ENCODE measurements around the gene SFMBT1.

The SFMBT1 gene

DNA sequence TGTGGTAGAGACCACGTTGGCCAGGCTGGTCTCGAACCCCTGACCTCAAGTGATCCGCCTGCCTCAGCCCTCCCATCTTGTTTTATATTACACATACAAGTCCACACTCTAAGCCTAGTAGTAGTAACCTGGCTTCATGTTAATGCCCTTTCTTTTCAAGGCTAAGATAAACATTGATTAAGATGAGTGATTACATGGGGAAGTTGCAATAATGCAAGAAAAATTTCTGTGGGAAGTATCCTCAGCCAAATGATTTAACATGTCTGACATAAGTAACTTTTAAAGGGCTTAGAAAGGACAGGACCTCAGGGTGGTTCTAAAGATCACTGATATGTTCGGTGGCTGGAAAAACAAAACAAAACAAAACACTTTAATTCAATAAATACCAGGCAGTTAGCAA, 72.1 kb downstream of the SFMBT1 start:
- TF ChIP-seq ZNF558 (tag by site-specific recombination; IDR thresholded peaks at IDR 0.05) (no peak), ZNF560 (tag by site-specific recombination; IDR thresholded peaks at IDR 0.05; ENCODE audit: borderline replicate concordance) (no peak), ZNF214 (tag by site-specific recombination; IDR thresholded peaks at IDR 0.05; ENCODE audit: borderline replicate concordance) (no peak), ZNF473 (tag by site-specific recombination; IDR thresholded peaks at IDR 0.05) (no peak), ZBTB7A (tag by site-specific recombination; IDR thresholded peaks at IDR 0.05; ENCODE audit: low read depth) (no peak), GLIS1 (tag by site-specific recombination; IDR thresholded peaks at IDR 0.05) (no peak), ZNF555 (tag by site-specific recombination; conservative IDR thresholded peaks at IDR 0.05) (no peak), ZNF624 (tag by site-specific recombination; IDR thresholded peaks at IDR 0.05) (no peak), ZNF654 (tag by site-specific recombination; IDR thresholded peaks at IDR 0.05; ENCODE audit: low read depth) (no peak), YY1 (tag by site-specific recombination; IDR thresholded peaks at IDR 0.05) (no peak), ZNF2 (tag by site-specific recombination; IDR thresholded peaks at IDR 0.05) (no peak), MZF1 (tag by site-specific recombination; IDR thresholded peaks at IDR 0.05; ENCODE audit: borderline replicate concordance) (no peak), ZNF529 (tag by site-specific recombination; IDR thresholded peaks at IDR 0.05; ENCODE audit: insufficient replicate concordance) (no peak), GLI2 (tag by site-specific recombination; IDR thresholded peaks at IDR 0.05; ENCODE audit: borderline replicate concordance, low read depth) (no peak)
- TF ChIP-seq, protein P1, sequence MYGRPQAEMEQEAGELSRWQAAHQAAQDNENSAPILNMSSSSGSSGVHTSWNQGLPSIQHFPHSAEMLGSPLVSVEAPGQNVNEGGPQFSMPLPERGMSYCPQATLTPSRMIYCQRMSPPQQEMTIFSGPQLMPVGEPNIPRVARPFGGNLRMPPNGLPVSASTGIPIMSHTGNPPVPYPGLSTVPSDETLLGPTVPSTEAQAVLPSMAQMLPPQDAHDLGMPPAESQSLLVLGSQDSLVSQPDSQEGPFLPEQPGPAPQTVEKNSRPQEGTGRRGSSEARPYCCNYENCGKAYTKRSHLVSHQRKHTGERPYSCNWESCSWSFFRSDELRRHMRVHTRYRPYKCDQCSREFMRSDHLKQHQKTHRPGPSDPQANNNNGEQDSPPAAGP (tag by site-specific recombination; IDR thresholded peaks at IDR 0.05) = no peak
- TF ChIP-seq, protein P2, sequence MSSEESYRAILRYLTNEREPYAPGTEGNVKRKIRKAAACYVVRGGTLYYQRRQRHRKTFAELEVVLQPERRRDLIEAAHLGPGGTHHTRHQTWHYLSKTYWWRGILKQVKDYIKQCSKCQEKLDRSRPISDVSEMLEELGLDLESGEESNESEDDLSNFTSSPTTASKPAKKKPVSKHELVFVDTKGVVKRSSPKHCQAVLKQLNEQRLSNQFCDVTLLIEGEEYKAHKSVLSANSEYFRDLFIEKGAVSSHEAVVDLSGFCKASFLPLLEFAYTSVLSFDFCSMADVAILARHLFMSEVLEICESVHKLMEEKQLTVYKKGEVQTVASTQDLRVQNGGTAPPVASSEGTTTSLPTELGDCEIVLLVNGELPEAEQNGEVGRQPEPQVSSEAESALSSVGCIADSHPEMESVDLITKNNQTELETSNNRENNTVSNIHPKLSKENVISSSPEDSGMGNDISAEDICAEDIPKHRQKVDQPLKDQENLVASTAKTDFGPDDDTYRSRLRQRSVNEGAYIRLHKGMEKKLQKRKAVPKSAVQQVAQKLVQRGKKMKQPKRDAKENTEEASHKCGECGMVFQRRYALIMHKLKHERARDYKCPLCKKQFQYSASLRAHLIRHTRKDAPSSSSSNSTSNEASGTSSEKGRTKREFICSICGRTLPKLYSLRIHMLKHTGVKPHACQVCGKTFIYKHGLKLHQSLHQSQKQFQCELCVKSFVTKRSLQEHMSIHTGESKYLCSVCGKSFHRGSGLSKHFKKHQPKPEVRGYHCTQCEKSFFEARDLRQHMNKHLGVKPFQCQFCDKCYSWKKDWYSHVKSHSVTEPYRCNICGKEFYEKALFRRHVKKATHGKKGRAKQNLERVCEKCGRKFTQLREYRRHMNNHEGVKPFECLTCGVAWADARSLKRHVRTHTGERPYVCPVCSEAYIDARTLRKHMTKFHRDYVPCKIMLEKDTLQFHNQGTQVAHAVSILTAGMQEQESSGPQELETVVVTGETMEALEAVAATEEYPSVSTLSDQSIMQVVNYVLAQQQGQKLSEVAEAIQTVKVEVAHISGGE (tag by site-specific recombination; conservative IDR thresholded peaks at IDR 0.05; ENCODE audit: low read depth) = no peak
- TF ChIP-seq, protein P3, sequence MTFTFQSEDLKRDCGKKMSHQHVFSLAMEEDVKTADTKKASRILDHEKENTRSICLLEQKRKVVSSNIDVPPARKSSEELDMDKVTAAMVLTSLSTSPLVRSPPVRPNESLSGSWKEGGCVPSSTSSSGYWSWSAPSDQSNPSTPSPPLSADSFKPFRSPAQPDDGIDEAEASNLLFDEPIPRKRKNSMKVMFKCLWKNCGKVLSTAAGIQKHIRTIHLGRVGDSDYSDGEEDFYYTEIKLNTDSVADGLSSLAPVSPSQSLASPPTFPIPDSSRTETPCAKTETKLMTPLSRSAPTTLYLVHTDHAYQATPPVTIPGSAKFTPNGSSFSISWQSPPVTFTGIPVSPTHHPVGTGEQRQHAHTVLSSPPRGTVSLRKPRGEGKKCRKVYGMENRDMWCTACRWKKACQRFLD (tag by site-specific recombination; IDR thresholded peaks at IDR 0.05) = no peak
- Histone ChIP-seq H3K36me3 (ENCODE audit: control insufficient read depth in 2 of 2, insufficient read depth in 1 of 2, low read length in 2 of 2) (no peaks in the 10 kb centered on the region; a peak in 1 of 3 replicates), H3K4me3 (ENCODE audit: low read depth, low read length) (no peak overlapping the region), H3K9me3 (ENCODE audit: control insufficient read depth, insufficient read depth, low read depth, low read length) (no peaks in the 10 kb centered on the region), H3K27ac (ENCODE audit: extremely low read depth, low read depth, low read length) (no peak overlapping the region), H3K4me1 (ENCODE audit: control insufficient read depth, insufficient read depth, low read length) (no peaks in the 10 kb centered on the region)
- ChIA-PET CTCF (interaction anchor here (0.9 kb wide), 1 partner anchor 18 kb away, joined by 3 read pairs; no protein-coding TSS in a partner anchor), POLR2A (no interaction called here)

DNA sequence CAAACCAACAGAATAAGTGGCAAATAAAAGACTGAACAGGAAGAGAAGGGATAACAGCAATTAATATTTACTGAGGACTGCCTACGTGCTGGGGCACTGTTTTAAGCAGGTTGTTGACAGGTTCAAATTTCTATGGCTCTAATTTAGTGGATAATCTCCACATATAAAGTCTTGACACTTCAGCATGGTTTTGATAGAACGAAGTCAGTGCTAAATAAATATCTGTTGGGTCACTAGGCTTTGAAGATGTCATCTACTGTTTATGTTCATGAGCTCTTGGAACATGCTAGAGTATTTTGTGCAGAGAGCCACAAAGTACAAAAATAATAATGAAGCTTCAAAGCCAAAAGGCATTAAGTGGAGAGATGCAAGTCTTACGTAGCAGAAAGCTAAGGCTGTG, 74.0 kb downstream of the SFMBT1 start:
- H3K36me3 ChIP-seq (ENCODE audit: control insufficient read depth in 2 of 2, insufficient read depth in 1 of 2, low read length in 2 of 2) = peaks cover 0 to 3% of the 10 kb centered on the region in 2 experiments; a peak in 2 of 3 replicates
- TF ChIP-seq EGR2 (tag by site-specific recombination; IDR thresholded peaks at IDR 0.05; ENCODE audit: low read depth) (no peak), SP2 (tag by site-specific recombination; IDR thresholded peaks at IDR 0.05) (no peak), ZNF670 (tag by site-specific recombination; IDR thresholded peaks at IDR 0.05; ENCODE audit: low read depth) (no peak), ZNF514 (tag by site-specific recombination; IDR thresholded peaks at IDR 0.05) (no peak), ZNF510 (tag by site-specific recombination; IDR thresholded peaks at IDR 0.05; ENCODE audit: insufficient replicate concordance) (no peak), ZNF626 (tag by site-specific recombination; IDR thresholded peaks at IDR 0.05) (no peak), ZSCAN16 (tag by site-specific recombination; IDR thresholded peaks at IDR 0.05) (no peak)
- TF ChIP-seq, protein P4, sequence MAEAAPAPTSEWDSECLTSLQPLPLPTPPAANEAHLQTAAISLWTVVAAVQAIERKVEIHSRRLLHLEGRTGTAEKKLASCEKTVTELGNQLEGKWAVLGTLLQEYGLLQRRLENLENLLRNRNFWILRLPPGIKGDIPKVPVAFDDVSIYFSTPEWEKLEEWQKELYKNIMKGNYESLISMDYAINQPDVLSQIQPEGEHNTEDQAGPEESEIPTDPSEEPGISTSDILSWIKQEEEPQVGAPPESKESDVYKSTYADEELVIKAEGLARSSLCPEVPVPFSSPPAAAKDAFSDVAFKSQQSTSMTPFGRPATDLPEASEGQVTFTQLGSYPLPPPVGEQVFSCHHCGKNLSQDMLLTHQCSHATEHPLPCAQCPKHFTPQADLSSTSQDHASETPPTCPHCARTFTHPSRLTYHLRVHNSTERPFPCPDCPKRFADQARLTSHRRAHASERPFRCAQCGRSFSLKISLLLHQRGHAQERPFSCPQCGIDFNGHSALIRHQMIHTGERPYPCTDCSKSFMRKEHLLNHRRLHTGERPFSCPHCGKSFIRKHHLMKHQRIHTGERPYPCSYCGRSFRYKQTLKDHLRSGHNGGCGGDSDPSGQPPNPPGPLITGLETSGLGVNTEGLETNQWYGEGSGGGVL (tag by site-specific recombination; IDR thresholded peaks at IDR 0.05) = no peak
- POLR2A ChIA-PET = no interaction called here

More for the DNA sequence above, 74.0 kb downstream of the SFMBT1 start:
- Histone ChIP-seq H3K4me3 (ENCODE audit: low read depth, low read length) (no peak overlapping the region), H3K4me1 (ENCODE audit: control insufficient read depth, insufficient read depth, low read length) (no peaks in the 10 kb centered on the region), H3K27ac (ENCODE audit: extremely low read depth, low read depth, low read length) (no peak overlapping the region), H3K9me3 (ENCODE audit: control insufficient read depth, insufficient read depth, low read depth, low read length) (no peaks in the 10 kb centered on the region)
- CTCF ChIA-PET = no interaction called here

All from HEK293 (cell line).